GM18873 (cell line): ENCODE results near the gene CES3.
"Not testable (repeated sequence)": the region's sequence is repeated elsewhere in the genome, so short reads cannot be mapped to it uniquely, and the experiment has no call there.

ENCODE experiments used
- ATAC-seq: cut with Tn5 transposase; IDR thresholded peaks from one replicate; pipeline ENCODE4 v1.9.1; 2021; ENCODE audit warnings: mild to moderate bottlenecking, moderate library complexity, moderate number of reproducible peaks; ENCODE audit not compliant: unreplicated experiment, low FRiP score

Gene CES3

DNA sequence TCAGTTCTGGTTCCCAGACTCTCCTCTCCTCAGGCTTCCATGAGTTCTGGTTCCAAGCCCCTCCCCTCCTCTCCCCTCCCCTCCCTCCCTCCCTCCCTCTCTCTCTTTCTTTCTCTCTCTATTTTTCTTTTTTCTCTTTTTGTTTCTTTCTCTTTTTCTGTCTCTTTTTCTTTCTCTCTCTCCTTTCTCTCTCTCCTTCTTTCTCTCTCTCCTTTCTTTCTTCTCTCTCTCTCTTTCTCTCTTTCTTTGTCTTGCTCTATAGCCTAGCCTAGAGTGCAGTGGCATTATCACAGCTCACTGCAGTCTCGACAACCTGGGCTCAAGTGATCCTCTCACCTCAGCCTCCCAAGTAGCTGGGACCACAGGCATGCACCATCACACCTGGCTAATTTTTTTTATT is 796 bp upstream of the CES3 start:
- ATAC-seq, result no peak

DNA sequence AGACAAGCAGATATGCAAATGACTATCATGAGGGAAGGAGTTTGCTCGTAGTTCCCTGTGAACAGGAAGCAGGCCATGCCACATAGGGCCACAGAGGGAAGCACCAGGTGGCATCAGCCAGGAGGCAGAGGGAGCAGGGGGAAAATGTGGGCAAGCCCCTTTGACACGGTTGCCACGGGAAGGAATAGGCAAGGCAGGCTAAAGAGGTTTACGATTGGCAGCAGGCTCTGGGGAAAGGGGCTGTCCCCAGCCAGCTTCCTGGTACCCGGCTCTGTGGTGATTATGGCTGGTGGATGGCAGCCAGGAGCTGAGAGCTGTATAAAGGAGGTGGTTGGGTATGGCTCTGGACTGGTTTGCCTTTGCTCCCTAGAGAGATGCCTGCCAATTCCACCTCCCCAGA is 848 bp downstream of the CES3 start:
- no peak for ATAC-seq

- no peak for ATAC-seq
These were observed 3.0 kb downstream of the CES3 start for GRCh38 chr16:66964049-66964448.

DNA sequence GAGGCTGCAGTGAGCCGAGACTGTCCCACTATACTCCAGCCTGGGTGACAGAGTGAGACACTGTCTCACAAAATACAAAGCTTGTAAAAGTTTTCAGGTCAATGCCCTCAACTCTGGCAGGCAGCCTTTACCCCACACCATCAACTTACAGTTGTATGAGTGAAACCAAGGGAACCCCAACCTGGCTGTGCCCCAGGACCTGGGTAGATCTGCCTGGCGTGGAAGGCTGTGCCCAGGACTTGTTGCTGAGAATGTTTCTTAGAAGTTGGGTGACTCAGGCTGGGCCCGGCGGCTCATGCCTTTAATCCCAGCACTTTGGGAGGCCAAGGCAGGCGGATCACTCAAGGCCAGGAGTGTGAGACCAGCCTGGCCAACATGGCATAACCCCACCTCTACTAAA is 7.8 kb downstream of the CES3 start:
- no peak for ATAC-seq

DNA sequence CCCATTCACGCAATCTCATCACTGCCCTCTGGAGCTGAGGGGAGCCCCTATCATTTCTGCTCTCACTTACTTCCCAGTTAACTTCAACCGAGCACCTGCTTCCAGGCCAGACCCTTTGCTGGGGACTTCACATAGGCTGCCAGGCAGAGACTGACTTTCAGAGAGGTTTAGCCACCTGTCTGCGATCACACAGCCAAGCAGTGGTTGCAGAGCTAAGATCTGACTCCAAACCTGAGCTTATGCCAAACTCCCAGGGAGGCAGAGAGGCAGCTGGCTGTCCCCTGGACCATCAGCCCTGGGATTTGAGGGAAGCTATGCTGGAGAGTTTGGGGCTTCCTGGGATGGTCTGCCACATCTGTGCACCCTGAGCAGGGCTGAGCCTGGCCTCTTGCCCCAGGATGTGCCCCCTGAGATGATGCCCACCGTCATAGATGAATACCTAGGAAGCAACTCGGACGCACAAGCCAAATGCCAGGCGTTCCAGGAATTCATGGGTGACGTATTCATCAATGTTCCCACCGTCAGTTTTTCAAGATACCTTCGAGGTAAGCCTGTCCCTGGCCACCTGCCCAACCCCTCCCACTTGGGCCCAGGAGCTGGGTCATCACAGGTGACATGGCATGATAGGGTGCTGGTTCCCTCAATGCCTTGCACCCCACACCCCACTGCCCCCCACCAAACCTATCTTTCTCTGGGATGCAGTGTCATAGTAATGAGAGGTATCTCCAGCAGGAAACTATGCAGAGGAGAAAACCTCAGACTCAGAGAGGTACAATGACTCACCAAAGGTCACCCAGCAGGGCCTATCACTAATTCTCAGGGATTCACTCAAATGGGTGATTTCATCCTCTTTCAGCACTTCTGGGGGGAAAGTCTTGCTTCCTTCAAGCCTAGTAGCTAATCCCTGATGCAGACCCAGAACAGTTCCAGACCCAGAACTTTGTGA is 10.0 kb downstream of the CES3 start:
- ATAC-seq, result no peak

DNA sequence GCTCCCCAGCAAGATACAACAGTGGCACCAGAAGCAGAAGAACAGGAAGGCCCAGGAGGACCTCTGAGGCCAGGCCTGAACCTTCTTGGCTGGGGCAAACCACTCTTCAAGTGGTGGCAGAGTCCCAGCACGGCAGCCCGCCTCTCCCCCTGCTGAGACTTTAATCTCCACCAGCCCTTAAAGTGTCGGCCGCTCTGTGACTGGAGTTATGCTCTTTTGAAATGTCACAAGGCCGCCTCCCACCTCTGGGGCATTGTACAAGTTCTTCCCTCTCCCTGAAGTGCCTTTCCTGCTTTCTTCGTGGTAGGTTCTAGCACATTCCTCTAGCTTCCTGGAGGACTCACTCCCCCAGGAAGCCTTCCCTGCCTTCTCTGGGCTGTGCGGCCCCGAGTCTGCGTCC is 11.9 kb downstream of the CES3 start:
- ATAC-seq, result no peak

- no peak for ATAC-seq
These were observed 12.7 kb downstream of the CES3 start for GRCh38 chr16:66973716-66974115.

- not testable (repeated sequence) for ATAC-seq
These were observed 13.3 kb downstream of the CES3 start for GRCh38 chr16:66974156-66974931.

- ATAC-seq, result not testable (repeated sequence)
These were observed 13.8 kb downstream of the CES3 start for GRCh38 chr16:66974932-66975246.

GRCh38 chr16:66975302-66975893 is 14.3 kb downstream of the CES3 start:
- ATAC-seq, result no peak

- ATAC-seq, result no peak
These were observed 15.7 kb downstream of the CES3 start for GRCh38 chr16:66976746-66977145.

GRCh38 chr16:66977341-66978113 is 16.5 kb downstream of the CES3 start:
- ATAC-seq, result no peak

GRCh38 chr16:66979011-66979717 is 18.1 kb downstream of the CES3 start:
- no peak for ATAC-seq

DNA sequence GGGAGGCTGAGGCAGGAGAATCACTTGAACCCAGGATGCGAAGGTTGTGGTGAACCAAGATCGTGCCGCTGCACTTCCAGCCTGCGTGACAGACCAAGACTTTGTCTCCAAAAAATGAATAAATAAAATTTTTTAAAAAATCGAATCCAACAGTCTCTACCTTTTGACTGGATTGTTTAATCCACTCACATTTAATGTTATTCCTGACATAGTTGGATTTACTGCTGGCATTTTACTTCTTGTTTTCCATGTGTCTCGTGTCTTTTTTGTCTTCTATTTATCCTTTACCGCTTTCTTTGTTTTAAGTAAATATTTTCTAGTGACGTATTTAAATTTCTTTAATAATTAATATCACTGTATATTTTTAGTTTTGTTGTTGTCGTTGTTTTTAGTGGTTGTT is 22.0 kb downstream of the CES3 start:
- ATAC-seq, result no peak

DNA sequence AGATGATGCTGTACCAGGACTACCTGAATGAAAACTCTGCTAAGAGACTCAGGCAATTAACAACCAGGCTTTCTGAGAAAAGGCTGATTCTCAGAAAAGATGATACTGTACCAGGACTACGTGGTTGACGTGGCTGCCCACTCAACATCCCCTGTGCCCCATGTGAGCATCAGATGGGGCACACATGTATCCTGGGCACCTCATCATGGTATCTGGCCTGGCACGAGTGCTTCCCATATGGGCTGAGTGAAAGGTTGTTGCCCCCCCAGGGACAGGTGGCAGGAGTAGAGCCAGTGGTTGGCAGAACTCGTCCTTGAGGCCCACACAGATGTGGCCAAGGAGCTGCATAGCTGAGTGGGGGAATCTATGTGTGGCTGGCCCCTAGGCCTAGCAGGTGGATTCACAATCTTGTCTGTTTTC is 23.8 kb downstream of the CES3 start:
- ATAC-seq, result no peak

- no peak for ATAC-seq
These were observed 25.5 kb downstream of the CES3 start for GRCh38 chr16:66986559-66986958.

DNA sequence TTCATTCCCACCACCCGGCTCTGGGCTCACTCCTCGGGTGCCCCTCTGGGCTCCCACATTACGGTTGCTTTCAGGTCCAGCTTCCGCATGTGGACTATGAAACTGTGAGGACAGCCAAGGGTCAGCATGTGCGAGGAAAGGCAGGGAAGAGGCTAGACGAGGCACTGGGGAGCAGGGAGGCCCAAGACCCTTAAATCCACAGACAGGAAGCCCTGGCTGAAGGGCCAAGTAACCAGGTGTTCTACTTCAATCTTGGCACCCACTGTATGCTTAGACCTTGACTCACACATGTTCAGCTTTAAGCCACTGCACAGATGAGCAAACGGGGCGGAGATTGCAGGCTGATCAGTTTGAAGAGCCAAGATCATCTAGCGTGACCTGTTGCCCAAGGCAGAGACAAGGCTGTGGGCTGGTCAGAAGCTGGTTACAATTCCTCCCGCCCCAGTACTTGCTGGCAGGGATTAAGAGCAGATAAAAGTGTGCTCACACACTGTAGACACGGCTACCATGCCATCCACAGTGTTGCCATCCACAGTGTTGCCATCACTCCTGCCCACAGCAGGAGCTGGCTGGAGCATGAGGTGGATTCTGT is 27.2 kb downstream of the CES3 start, which contains the start of gene CES4A:
CES4A (plus strand) TSS at position 393 of the 592 bp plus-strand sequence; CDS start at position 577, 184 bp downstream.
- ATAC-seq, result no peak

DNA sequence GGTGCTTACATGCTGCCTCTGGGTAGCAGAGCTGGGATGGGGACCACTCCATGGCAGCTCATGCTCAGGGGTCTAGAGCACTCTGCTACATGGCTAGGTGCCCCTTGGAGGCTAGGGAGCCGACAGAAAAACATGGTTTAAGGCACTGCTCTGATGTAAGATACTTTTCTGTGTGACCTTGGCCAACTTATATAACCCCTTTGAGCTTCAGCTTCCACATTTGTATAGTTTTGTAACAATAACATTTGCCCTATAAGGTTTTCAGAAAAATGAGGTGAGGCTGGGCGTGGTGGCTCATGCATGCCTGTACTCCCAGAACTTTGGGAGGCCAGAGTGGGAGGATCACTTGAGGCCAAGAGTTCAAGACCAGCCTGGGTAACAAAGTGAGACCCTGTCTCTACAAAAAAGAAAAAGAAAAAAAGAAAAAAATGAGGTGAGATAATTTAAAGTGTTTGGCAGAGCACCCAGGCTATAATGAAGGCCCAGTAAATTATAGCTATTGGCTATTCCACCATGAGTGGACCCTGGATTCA is 30.5 kb downstream of the CES3 start:
- ATAC-seq, result no peak

DNA sequence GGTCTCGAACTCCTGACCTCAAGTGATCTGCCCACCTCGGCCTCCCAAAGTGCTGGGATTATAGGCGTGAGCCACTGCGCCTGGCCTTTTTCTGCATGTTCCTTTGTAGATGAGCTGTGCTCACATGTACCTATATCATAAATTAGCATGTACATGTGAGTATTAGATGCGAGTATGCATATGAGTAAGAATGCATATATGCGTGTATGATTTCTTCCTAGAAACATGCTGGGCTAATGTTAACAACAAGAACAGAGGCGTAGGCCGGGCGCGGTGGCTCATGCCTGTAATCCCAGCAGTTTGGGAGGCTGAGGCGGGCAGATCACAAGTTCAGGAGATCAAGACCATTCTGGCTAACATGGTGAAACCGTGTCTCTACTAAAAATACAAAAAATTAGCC is 32.5 kb downstream of the CES3 start:
- ATAC-seq, result not testable (repeated sequence)
